Natural killer cell (primary cell): ENCODE measurements around the gene FAM120A. TPM values are rescaled to one million over a fixed set of nuclear protein-coding genes. Genes with fewer than 3 reads are reported as not detected.

ENCODE experiments used
- ATAC-seq, 3 donors: fragments of 150-1000 bp in 2 of 3; fragments of 200-7000 bp in 1 of 3; cut with Tn5 transposase; 1 replicate in 1 of 3; 2 replicates in 2 of 3; pipeline ENCODE4 v1.10.0; 2021; ENCODE audit warnings: mild to moderate bottlenecking in 2 of 3, moderate library complexity in 2 of 3
- DNase-seq, 2 donors: peaks; one replicate each; pipeline versions ENCODE4 v3.0.0 to v3.0.0-alpha.2; 2013 to 2021; ENCODE audit warnings: mixed read lengths in 1 of 2
- H3K27ac ChIP-seq: one replicate; pipeline ENCODE4 v1.5.1; 2013; ENCODE audit warnings: mild to moderate bottlenecking, low read length
- H3K27me3 ChIP-seq: one replicate; pipeline ENCODE4 v1.6.1; 2013; ENCODE audit warnings: low read length; ENCODE audit not compliant: control insufficient read depth, insufficient read depth
- H3K36me3 ChIP-seq: one replicate; pipeline ENCODE4 v1.6.1; 2013; ENCODE audit warnings: low read length; ENCODE audit not compliant: control insufficient read depth, insufficient read depth
- H3K4me1 ChIP-seq: one replicate; pipeline ENCODE4 v1.6.1; 2013; ENCODE audit warnings: low read length; ENCODE audit not compliant: control insufficient read depth, insufficient read depth
- H3K4me3 ChIP-seq: one replicate; pipeline ENCODE4 v1.5.1; 2013; ENCODE audit warnings: low read length
- H3K9me3 ChIP-seq: one replicate; pipeline ENCODE4 v1.6.1; 2013; ENCODE audit warnings: low read length; ENCODE audit not compliant: control insufficient read depth, insufficient read depth
- H3K27ac Mint-ChIP-seq, 2 donors: one replicate each; pipeline ENCODE4 v1.8.0; 2022; ENCODE audit warnings: mild to moderate bottlenecking in 2 of 2, mixed read lengths in 2 of 2, moderate library complexity in 1 of 2
- H3K27me3 Mint-ChIP-seq, 2 donors: one replicate each; pipeline ENCODE4 v1.8.0; 2022; ENCODE audit warnings: low read depth in 2 of 2, mixed read lengths in 2 of 2
- H3K36me3 Mint-ChIP-seq: one replicate; pipeline ENCODE4 v1.8.0; 2022; ENCODE audit warnings: mixed read lengths
- H3K4me1 Mint-ChIP-seq, 2 donors: one replicate each; pipeline ENCODE4 v1.8.0; 2022; ENCODE audit warnings: mixed read lengths in 2 of 2
- H3K4me3 Mint-ChIP-seq: one replicate; pipeline ENCODE4 v1.8.0; 2022; ENCODE audit warnings: mild to moderate bottlenecking, moderate library complexity, mixed read lengths
- H3K9me3 Mint-ChIP-seq, 2 donors: one replicate each; pipeline ENCODE4 v1.8.0; 2022; ENCODE audit warnings: mixed read lengths in 2 of 2
- WGBS: methylation state at CpG from one replicate; pipeline ENCODE4 v1.1.7; 2013; ENCODE audit warnings: missing lambda C conversion rate; ENCODE audit not compliant: insufficient coverage; 5-methylcytosine and 5-hydroxymethylcytosine counted together
- intact Hi-C: fragments of 100-400 bp; cut with micrococcal nuclease; formaldehyde crosslinking; loops from one replicate; pipeline ENCODE4 v1.14.2; 2022
- total RNA-seq, 4 donors: library from RNA; stranded (reverse); fragments of 120-200 nt in 1 of 4; gene quantifications; one replicate each; pipeline versions ENCODE4 v1.2.3 to v1.2.4, GENCODE V29; 2013 to 2022
- TF ChIP-seq, protein P1 (sequence below): fragments of 200-600 bp; IDR thresholded peaks from one replicate; pipeline ENCODE4 v1.8.0; 2022; ENCODE audit warnings: antibody characterized with exemption

Gene FAM120A
- total RNA-seq, 3 donors from 2014 or later (not counting 1 experiment from before 2014, with no cell fraction given) = 87.7 to 96.1 (median 91.5) TPM

DNA sequence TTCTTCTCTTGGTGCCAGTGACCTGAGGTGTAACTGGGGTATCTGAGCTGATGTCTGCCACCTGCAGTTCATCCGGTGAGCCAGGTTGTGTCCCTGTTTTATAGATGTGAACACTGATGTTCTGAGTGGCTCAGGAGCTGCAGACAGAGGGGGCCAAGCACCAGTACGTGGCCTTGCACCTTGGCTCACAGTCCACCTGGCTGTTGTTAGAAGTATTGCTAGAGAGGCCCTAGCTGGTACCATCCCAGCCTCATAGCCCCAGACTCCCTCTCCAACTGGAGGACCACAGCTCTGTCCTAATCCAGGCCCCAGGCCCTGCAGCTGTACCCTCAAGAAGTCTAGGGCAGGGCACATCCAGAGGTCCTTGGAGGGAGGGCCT, 141.1 kb downstream of the FAM120A start:
- TF ChIP-seq, protein P1, sequence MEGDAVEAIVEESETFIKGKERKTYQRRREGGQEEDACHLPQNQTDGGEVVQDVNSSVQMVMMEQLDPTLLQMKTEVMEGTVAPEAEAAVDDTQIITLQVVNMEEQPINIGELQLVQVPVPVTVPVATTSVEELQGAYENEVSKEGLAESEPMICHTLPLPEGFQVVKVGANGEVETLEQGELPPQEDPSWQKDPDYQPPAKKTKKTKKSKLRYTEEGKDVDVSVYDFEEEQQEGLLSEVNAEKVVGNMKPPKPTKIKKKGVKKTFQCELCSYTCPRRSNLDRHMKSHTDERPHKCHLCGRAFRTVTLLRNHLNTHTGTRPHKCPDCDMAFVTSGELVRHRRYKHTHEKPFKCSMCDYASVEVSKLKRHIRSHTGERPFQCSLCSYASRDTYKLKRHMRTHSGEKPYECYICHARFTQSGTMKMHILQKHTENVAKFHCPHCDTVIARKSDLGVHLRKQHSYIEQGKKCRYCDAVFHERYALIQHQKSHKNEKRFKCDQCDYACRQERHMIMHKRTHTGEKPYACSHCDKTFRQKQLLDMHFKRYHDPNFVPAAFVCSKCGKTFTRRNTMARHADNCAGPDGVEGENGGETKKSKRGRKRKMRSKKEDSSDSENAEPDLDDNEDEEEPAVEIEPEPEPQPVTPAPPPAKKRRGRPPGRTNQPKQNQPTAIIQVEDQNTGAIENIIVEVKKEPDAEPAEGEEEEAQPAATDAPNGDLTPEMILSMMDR = no peak
- Histone ChIP-seq H3K4me1 (peaks cover 6% of the 10 kb centered on the region), H3K9me3 (no peaks in the 10 kb centered on the region), H3K36me3 (no peaks in the 10 kb centered on the region), H3K4me3 (no peak overlapping the region), H3K27ac (no peak overlapping the region), H3K27me3 (no peaks in the 10 kb centered on the region)
- no peaks in the 10 kb centered on the region for H3K36me3 Mint-ChIP-seq
- H3K4me1 Mint-ChIP-seq = peaks cover 18 to 60% of the 10 kb centered on the region in 2 donors
- no peak overlapping the region for H3K4me3 Mint-ChIP-seq
- no peaks in the 10 kb centered on the region for H3K9me3 Mint-ChIP-seq
- H3K27ac Mint-ChIP-seq = peak overlapping the region in 1 of 2 donors; percentile 21
- DNase-seq (no peak), ATAC-seq (peak in 2 of 3 donors; percentile 21 to 40)
- WGBS = 93% methylated on average over 2 of the region's 2 CpGs
- H3K27me3 Mint-ChIP-seq = no peaks in the 10 kb centered on the region
- intact Hi-C loops = no loop called here

DNA sequence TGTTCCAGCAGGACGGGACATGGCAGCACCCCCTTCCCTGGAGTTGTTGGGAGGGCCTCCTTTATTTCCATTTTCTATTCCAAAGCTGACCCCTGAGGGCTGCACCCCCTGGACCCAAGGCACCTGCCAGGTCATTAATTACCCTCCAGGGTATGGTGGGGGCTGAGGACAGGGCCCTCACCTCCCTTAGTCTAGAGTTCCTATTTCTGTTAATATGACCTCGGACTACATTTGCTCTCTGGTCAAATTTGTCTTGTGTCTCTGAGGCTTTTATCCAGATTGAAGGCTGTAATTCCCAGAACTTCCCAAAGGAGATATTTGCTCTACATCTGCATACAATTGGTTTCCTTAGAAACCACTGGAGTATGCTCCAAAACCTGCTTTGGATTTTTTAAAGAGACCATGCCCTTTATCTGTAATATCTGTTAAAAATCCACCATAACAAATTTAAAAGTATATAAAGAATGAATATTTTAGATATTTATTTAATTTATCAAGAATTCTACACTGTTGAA, 141.7 kb downstream of the FAM120A start:
- no peak overlapping the region for H3K4me3 ChIP-seq
- TF ChIP-seq, protein P1 = no peak
- Mint-ChIP-seq H3K27ac (no peak overlapping the region), H3K27me3 (no peaks in the 10 kb centered on the region), H3K4me1 (peaks cover 18 to 61% of the 10 kb centered on the region in 2 donors), H3K4me3 (no peak overlapping the region), H3K9me3 (no peaks in the 10 kb centered on the region), H3K36me3 (no peaks in the 10 kb centered on the region)
- no peak for ATAC-seq
- DNase-seq = no peak
- no peak overlapping the region for H3K27ac ChIP-seq
- 100% methylated on average over 1 of the region's 2 CpGs for WGBS
- H3K9me3 ChIP-seq = no peaks in the 10 kb centered on the region
- H3K4me1 ChIP-seq = peaks cover 12% of the 10 kb centered on the region
- intact Hi-C loops = no loop called here
- H3K36me3 ChIP-seq = no peaks in the 10 kb centered on the region
- no peaks in the 10 kb centered on the region for H3K27me3 ChIP-seq

DNA sequence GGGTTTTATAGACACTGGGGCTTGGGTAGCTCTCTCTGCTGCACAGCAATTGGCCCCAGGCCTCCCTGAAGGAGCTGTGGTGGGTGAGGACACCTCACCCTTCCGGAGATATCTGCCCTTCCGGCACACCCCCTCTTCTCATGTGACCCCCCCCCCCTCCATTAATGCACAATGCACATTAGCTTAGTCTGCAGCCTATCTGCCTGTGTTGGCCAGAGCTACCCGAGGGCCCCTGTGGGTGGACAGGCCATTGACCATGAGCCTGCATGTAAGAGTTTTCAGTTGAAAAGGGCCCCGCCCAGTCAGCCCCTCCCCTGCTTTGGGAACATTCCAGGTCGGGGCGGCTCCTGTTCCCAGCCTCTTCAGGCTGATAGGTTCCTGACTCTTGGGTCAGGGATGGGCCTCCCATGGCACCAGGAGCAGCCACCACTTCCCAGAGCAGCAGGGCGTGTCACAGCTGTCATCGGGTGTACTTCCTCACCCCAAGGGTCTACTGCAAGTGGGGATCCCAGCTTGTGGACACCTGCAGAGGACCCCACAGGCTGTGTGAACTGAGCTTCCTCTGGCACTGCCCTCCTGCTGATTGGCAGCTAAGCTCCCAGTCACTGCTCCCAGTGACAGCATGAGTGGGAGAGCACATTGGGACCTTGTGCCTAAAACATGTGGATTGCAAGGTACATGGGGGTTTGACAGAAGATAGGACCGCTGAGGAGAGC, 142.7 kb downstream of the FAM120A start:
- Histone ChIP-seq H3K9me3 (no peaks in the 10 kb centered on the region), H3K4me1 (peaks cover 22% of the 10 kb centered on the region), H3K27ac (no peak overlapping the region), H3K36me3 (no peaks in the 10 kb centered on the region), H3K27me3 (no peaks in the 10 kb centered on the region), H3K4me3 (no peak overlapping the region)
- no peaks in the 10 kb centered on the region for H3K9me3 Mint-ChIP-seq
- no peaks in the 10 kb centered on the region for H3K36me3 Mint-ChIP-seq
- no peaks in the 10 kb centered on the region for H3K27me3 Mint-ChIP-seq
- H3K4me1 Mint-ChIP-seq = peaks cover 28 to 70% of the 10 kb centered on the region in 2 donors
- intact Hi-C loops = no loop called here
- H3K4me3 Mint-ChIP-seq = no peak overlapping the region
- DNase-seq = no peak
- TF ChIP-seq, protein P1 = no peak
- ATAC-seq = no peak
- WGBS = 90% methylated on average over 9 of the region's 9 CpGs
- no peak overlapping the region for H3K27ac Mint-ChIP-seq
